NCI-H82 treated with DMSO at 0.1 percent for 48 hours (cell line): Measurements from ENCODE around the gene TRAM2.

Source experiments
- DNase-seq: peaks from one replicate; lab custom pipeline; 2025; ENCODE audit not compliant: unreplicated experiment; lab: John Stamatoyannopoulos, UW

Gene TRAM2

GRCh38 chr6:52532457-52532856 lies 44.4 kb downstream of the TRAM2 start:
- DNase-seq: no peak

GRCh38 chr6:52531834-52532233 lies 45.0 kb downstream of the TRAM2 start:
- DNase-seq: no peak

- no peak for DNase-seq
Observed at GRCh38 chr6:52531396-52531795, 45.5 kb downstream of the TRAM2 start.

GRCh38 chr6:52530351-52530750 lies 46.5 kb downstream of the TRAM2 start:
- no peak for DNase-seq

GRCh38 chr6:52529311-52529710 lies 47.5 kb downstream of the TRAM2 start:
- DNase-seq: no peak

GRCh38 chr6:52527436-52527835 lies 49.4 kb downstream of the TRAM2 start:
- DNase-seq: no peak

- DNase-seq: no peak
Observed at GRCh38 chr6:52526634-52527033, 50.2 kb downstream of the TRAM2 start.

GRCh38 chr6:52524918-52525317 lies 51.9 kb downstream of the TRAM2 start:
- DNase-seq: peak; percentile 55

- DNase-seq: no peak
Observed at GRCh38 chr6:52523378-52524142, 53.3 kb downstream of the TRAM2 start.

GRCh38 chr6:52522655-52523054 lies 54.2 kb downstream of the TRAM2 start:
- DNase-seq: no peak

- no peak for DNase-seq
Observed at GRCh38 chr6:52522151-52522626, 54.7 kb downstream of the TRAM2 start.

GRCh38 chr6:52519618-52520017 lies 57.2 kb downstream of the TRAM2 start:
- DNase-seq: no peak

- DNase-seq: no peak
Observed at GRCh38 chr6:52518279-52518945, 58.4 kb downstream of the TRAM2 start.

- no peak for DNase-seq
Observed at GRCh38 chr6:52517502-52518278, 59.2 kb downstream of the TRAM2 start.

GRCh38 chr6:52516943-52517342 lies 59.9 kb downstream of the TRAM2 start:
- DNase-seq: no peak

- no peak for DNase-seq
Observed at GRCh38 chr6:52516269-52516668, 60.6 kb downstream of the TRAM2 start.

- DNase-seq: no peak
Observed at GRCh38 chr6:52515219-52515960, 61.5 kb downstream of the TRAM2 start.

GRCh38 chr6:52514514-52514913 lies 62.3 kb downstream of the TRAM2 start:
- no peak for DNase-seq

GRCh38 chr6:52513896-52514295 lies 63.0 kb downstream of the TRAM2 start:
- no peak for DNase-seq

- DNase-seq: no peak
Observed at GRCh38 chr6:52513464-52513863, 63.4 kb downstream of the TRAM2 start.

GRCh38 chr6:52512199-52512598 lies 64.7 kb downstream of the TRAM2 start:
- DNase-seq: no peak
